ENCODE results near the gene CPT1B.

GRCh38 chr22:50523806-50524675 is 54.2 kb downstream of the CPT1B start:
- no peak; the same call in 1 of the 2 replicates for TF ChIP-seq POLR2AphosphoS5 (IDR thresholded peaks at IDR 0.05; ENCODE audit: low read depth, low read length)
- no peak for TF ChIP-seq TAF1 (IDR thresholded peaks at IDR 0.05; ENCODE audit: low read depth, low read length)
- TF ChIP-seq POLR2A (IDR thresholded peaks at IDR 0.05; ENCODE audit: low read depth, low read length), result peak; percentile 2; the same call in 1 of the 2 replicates
- TF ChIP-seq PAX5 (IDR thresholded peaks at IDR 0.05; ENCODE audit: insufficient read depth, low read length, severe bottlenecking), result no peak
- TF ChIP-seq SPI1 (IDR thresholded peaks at IDR 0.05; ENCODE audit: low read depth, low read length), result no peak
- TF ChIP-seq POU2F2 (IDR thresholded peaks at IDR 0.05; ENCODE audit: low read depth, low read length), result 0 out of 2 replicates have a peak, but pooled peaks have one; percentile 4
